ENCODE results near the gene SLC35D3.

DNA sequence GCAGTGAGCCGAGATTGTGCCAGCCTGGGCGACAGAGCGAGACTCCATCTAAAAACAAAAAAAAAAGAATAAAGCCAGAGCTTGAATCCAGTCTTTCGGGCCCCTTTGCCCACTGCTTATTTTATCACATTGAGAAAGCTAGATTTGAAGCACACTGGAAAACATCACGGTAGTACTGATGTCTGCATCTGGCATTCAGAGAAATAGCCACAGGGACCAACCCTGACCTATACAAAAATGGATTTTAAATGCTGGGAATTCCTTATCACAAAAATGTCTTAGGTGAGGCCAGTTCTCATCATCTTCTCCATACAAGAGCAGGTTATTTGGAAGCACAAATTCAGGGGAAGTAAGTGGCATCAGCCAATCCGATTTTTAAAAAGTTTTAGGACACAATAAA lies 49.5 kb downstream of the SLC35D3 start:
- no peak for TF ChIP-seq YY1 (IDR thresholded peaks at IDR 0.05; ENCODE audit: insufficient read depth, insufficient read length)
- no peak for TF ChIP-seq ZNF274 (IDR thresholded peaks at IDR 0.05; ENCODE audit: low read depth, low read length)
- no peak for TF ChIP-seq SUZ12 (IDR thresholded peaks at IDR 0.05; ENCODE audit: extremely low read depth, insufficient read depth, insufficient read length)

Measured in NT2/D1 (cell line).